K562 (cell line): Measurements from ENCODE around the gene CFAP410. TPM values are rescaled to one million over a fixed set of nuclear protein-coding genes. Genes with fewer than 3 reads are reported as not detected.

Source experiments
- CBX1 ChIP-seq: sonication (generic); IDR thresholded peaks from 2 replicates; pipeline ENCODE4 v1.6.1; 2016; ENCODE audit warnings: antibody characterized with exemption, low read depth, mild to moderate bottlenecking
- CHD1 ChIP-seq: fragments of 200-600 bp; sonication (generic); IDR thresholded peaks from one replicate; pipeline ENCODE4 v1.6.1; 2012; ENCODE audit warnings: mild to moderate bottlenecking, moderate library complexity, low read length, inconsistent platforms
- EP400 ChIP-seq: fragments of 450-650 bp; IDR thresholded peaks from 2 replicates; pipeline ENCODE4 v1.6.1; 2017; ENCODE audit warnings: antibody characterized with exemption, mild to moderate bottlenecking, moderate library complexity
- ESRRA ChIP-seq: fragments of 450-650 bp; IDR thresholded peaks from 2 replicates; pipeline ENCODE4 v1.6.1; 2014; ENCODE audit warnings: low read depth, mild to moderate bottlenecking, moderate library complexity, borderline replicate concordance
- FOXM1 ChIP-seq, 2 experiments: fragments of 450-650 bp in 1 of 2; sonication (generic) in 1 of 2; formaldehyde crosslinking in 1 of 2; IDR thresholded peaks; 2 replicates each; pipeline versions ENCODE4 v1.6.1 to v1.9.0; 2017 to 2022; ENCODE audit warnings: low read depth in 2 of 2, mild to moderate bottlenecking in 2 of 2, missing genetic modification reagents in 1 of 2, moderate library complexity in 1 of 2
- GABPA ChIP-seq: fragments of 200-800 bp; sonication (Bioruptor generic); conservative IDR thresholded peaks from 2 replicates; pipeline ENCODE4 v1.6.1; 2016; ENCODE audit warnings: low read depth, missing genetic modification characterization, missing compliant biosample characterization
- IFI16 ChIP-seq: fragments of 250-450 bp; sonication (Bioruptor Pico); IDR thresholded peaks from 2 replicates; pipeline ENCODE4 v2.1.2; 2022; ENCODE audit warnings: mild to moderate bottlenecking, inconsistent platforms
- MTF1 ChIP-seq: fragments of 250-450 bp; sonication (Bioruptor Pico); IDR thresholded peaks from 2 replicates; pipeline ENCODE4 v1.9.0; 2021; ENCODE audit warnings: moderate library complexity, mild to moderate bottlenecking, inconsistent platforms, borderline replicate concordance
- RBM39 ChIP-seq: fragments of 200-400 bp; formaldehyde crosslinking; optimal IDR thresholded peaks from 2 replicates; pipeline ENCODE3; 2018; ENCODE audit warnings: low read depth, low read length
- RHOXF2B ChIP-seq: fragments of 250-450 bp; sonication (Bioruptor Pico); conservative IDR thresholded peaks from 2 replicates; pipeline ENCODE4 v1.5.1; 2021
- RUNX1 ChIP-seq: sonication (generic); IDR thresholded peaks from 2 replicates; pipeline ENCODE4 v1.6.1; 2016; ENCODE audit warnings: antibody characterized with exemption, low read depth
- SMAD3 ChIP-seq: fragments of 450-650 bp; formaldehyde crosslinking; conservative IDR thresholded peaks from 2 replicates; pipeline ENCODE4 v1.4.0; 2020; ENCODE audit warnings: mild to moderate bottlenecking
- YY1 ChIP-seq, 3 experiments: IDR thresholded peaks; 2 replicates each; pipeline ENCODE4 v1.6.1; 2011; ENCODE audit warnings: low read length in 2 of 3, mild to moderate bottlenecking in 2 of 3, moderate library complexity in 2 of 3, borderline replicate concordance in 1 of 3, control low read depth in 1 of 3, low read depth in 1 of 3; ENCODE audit not compliant: insufficient read depth in 3 of 3, insufficient replicate concordance in 2 of 3, control insufficient read depth in 1 of 3, insufficient read length in 1 of 3; ENCODE audit errors: extremely low read depth in 1 of 3
- ZNF212 ChIP-seq: fragments of 450-650 bp; formaldehyde crosslinking; IDR thresholded peaks from 2 replicates; pipeline ENCODE4 v1.4.0; 2020; ENCODE audit warnings: mild to moderate bottlenecking
- ZNF232 ChIP-seq: sonication (generic); formaldehyde crosslinking; IDR thresholded peaks from 2 replicates; pipeline ENCODE4 v1.8.0; 2022; ENCODE audit warnings: mild to moderate bottlenecking, missing genetic modification reagents
- ZNF436 ChIP-seq: fragments of 250-450, 450-650 bp; sonication (Bioruptor Pico); formaldehyde crosslinking; IDR thresholded peaks from 2 replicates; pipeline ENCODE4 v1.7.0; 2020; ENCODE audit warnings: mild to moderate bottlenecking
- ZNF785 ChIP-seq: fragments of 250-450 bp; sonication (Bioruptor Pico); IDR thresholded peaks from 2 replicates; pipeline ENCODE4 v1.4.0; 2020; ENCODE audit warnings: mild to moderate bottlenecking
- polyA plus RNA-seq, 8 experiments: library from polyadenylated mRNA; depleted of rRNA in 4 of 8; stranded (reverse) in 5 of 8; unstranded in 3 of 8; fragments of >200 nt; fragmentation: Nextera tagmentation in 2 of 8; fragmentation: Illumina TruSeq in 1 of 8; extraction: Ambion mirVana in 2 of 8; extraction: Trizol in 1 of 8; gene quantifications; 2 replicates each; pipeline versions ENCODE4 v1.2.1 to v1.2.3, GENCODE V29; 2011 to 2014; ENCODE audit warnings: inconsistent platforms in 1 of 8, missing spikeins in 1 of 8
- total RNA-seq, 7 experiments: library from RNA; depleted of rRNA in 6 of 7; stranded (reverse); fragments of >200 nt in 6 of 7; fragmentation: Illumina TruSeq in 2 of 7; extraction: Trizol in 2 of 7; gene quantifications; 2 replicates each; pipeline versions ENCODE4 v1.2.1 to v1.2.3, GENCODE V29; 2011 to 2021; ENCODE audit warnings: low replicate concordance in 1 of 7
- TF ChIP-seq, protein P1 (sequence below), 2 experiments: IDR thresholded peaks; 2 replicates each; pipeline ENCODE4 v1.6.1; 2011; ENCODE audit warnings: borderline replicate concordance in 1 of 2, control low read depth in 1 of 2, low read depth in 1 of 2, low read length in 1 of 2, mild to moderate bottlenecking in 1 of 2, mixed read lengths in 1 of 2, moderate library complexity in 1 of 2; ENCODE audit not compliant: insufficient read depth in 1 of 2, insufficient read length in 1 of 2, poor library complexity in 1 of 2, severe bottlenecking in 1 of 2; ENCODE audit errors: extremely low read depth in 1 of 2
- TF ChIP-seq, protein P2 (sequence below): fragments of 250-450 bp; sonication (Bioruptor Pico); IDR thresholded peaks from 2 replicates; pipeline ENCODE4 v1.8.0; 2021; ENCODE audit warnings: borderline replicate concordance, mild to moderate bottlenecking, moderate library complexity; ENCODE audit not compliant: poor library complexity, severe bottlenecking
- TF ChIP-seq, protein P3 (sequence below): sonication (generic); formaldehyde crosslinking; IDR thresholded peaks from 2 replicates; pipeline ENCODE4 v1.8.0; 2022; ENCODE audit warnings: missing genetic modification reagents, mild to moderate bottlenecking, borderline replicate concordance
- TF ChIP-seq, protein P4 (sequence below): fragments of 450-650 bp; IDR thresholded peaks from 2 replicates; pipeline ENCODE4 v1.6.1; 2016; ENCODE audit warnings: borderline replicate concordance

CFAP410 gene
- total and polyA plus RNA-seq, 9 of the 15 experiments (the other 6 are each of a cell fraction or from before 2014, with no cell fraction given): 0.07 to 17.3 (median 2.3) TPM

DNA sequence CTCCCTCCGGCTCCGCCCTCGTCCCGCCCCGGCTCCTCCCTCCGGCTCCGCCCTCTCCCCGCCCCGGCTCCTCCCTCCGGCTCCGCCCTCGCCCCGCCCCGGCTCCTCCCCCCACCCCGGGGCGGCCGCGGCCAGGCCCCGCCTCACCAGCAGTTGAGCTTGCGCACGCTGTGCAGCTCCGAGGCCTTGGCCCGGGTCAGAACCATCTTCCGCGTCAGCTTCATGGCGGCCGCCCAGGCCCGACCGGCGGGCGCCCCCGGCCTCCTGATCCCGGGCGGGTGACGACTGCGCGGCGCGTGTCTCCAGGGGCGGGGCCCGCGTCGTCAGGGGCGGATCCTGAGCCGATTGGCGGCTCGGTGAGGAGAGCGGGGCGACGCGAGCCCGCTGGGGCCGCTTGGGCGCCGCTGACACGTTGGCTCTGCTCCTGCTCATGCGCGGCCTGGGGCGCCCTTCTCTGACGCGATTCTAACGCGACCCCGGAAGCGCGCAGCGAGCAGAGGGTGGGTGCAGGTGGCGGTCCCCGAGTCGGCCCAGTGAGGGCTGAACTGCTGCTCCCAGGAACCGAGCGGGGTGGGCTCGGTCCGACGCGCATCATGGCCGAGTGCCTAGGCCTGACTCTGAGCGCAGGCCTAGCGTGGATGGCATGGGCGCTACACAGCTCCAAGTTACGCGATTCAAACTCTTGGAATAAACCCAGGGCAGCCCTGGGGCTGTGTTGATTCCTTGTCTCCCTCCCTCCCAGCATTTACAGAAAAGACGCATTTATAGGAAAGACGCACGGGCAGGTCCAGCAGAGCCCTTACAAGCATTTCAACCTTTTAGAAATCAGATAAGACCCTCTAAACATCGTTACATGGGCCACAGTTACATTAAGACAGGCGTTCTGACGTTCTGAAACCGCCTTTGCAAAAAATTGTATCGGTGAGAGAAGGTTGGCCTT lies at the start of gene CFAP410 (continued):
- TF ChIP-seq FOXM1 (IDR thresholded peaks at IDR 0.05; ENCODE audit: low read depth) (no peak), FOXM1 (CRISPR knock-in tag; IDR thresholded peaks at IDR 0.05; ENCODE audit: low read depth) (0 out of 2 replicates have a peak, but pooled peaks have one; percentile 63), IFI16 (CRISPR knock-in tag) (no peak), GABPA (tag) (peak; percentile 71), ZNF212 (CRISPR knock-in tag) (0 out of 2 replicates have a peak, but pooled peaks have one; percentile 23), SMAD3 (0 out of 2 replicates have a peak, but pooled peaks have one; percentile 29), MTF1 (no peak), EP400 (peak; percentile 99), CBX1 (no peak; the same call in 1 of the 2 replicates), ZNF436 (CRISPR knock-in tag) (no peak), ZNF785 (CRISPR knock-in tag) (no peak), CHD1 (peak; percentile 95), YY1 (IDR thresholded peaks at IDR 0.05; ENCODE audit: borderline replicate concordance in 1 of 3, control insufficient read depth in 1 of 3, extremely low read depth in 1 of 3, insufficient read depth in 3 of 3, insufficient read length in 1 of 3, insufficient replicate concordance in 2 of 3, low read depth in 1 of 3, low read length in 2 of 3) (peak in 2 of 3 experiments; percentile 59 to 79), ESRRA (peak; percentile 62), ZNF232 (CRISPR knock-in tag) (no peak), RUNX1 (no peak), RHOXF2B (no peak), RBM39 (no peak)
- TF ChIP-seq, protein P1, sequence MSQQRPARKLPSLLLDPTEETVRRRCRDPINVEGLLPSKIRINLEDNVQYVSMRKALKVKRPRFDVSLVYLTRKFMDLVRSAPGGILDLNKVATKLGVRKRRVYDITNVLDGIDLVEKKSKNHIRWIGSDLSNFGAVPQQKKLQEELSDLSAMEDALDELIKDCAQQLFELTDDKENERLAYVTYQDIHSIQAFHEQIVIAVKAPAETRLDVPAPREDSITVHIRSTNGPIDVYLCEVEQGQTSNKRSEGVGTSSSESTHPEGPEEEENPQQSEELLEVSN (IDR thresholded peaks at IDR 0.05; ENCODE audit: borderline replicate concordance in 1 of 2, extremely low read depth in 1 of 2, insufficient read depth in 1 of 2, insufficient read length in 1 of 2, low read depth in 1 of 2, low read length in 1 of 2, poor library complexity in 1 of 2, severe bottlenecking in 1 of 2): peak in 1 of 2 experiments; percentile 46
- TF ChIP-seq, protein P2, sequence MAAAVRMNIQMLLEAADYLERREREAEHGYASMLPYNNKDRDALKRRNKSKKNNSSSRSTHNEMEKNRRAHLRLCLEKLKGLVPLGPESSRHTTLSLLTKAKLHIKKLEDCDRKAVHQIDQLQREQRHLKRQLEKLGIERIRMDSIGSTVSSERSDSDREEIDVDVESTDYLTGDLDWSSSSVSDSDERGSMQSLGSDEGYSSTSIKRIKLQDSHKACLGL: peak; percentile 87
- TF ChIP-seq, protein P3, sequence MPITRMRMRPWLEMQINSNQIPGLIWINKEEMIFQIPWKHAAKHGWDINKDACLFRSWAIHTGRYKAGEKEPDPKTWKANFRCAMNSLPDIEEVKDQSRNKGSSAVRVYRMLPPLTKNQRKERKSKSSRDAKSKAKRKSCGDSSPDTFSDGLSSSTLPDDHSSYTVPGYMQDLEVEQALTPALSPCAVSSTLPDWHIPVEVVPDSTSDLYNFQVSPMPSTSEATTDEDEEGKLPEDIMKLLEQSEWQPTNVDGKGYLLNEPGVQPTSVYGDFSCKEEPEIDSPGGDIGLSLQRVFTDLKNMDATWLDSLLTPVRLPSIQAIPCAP: peak; percentile 26; the same call in 1 of the 2 replicates
- TF ChIP-seq, protein P4, sequence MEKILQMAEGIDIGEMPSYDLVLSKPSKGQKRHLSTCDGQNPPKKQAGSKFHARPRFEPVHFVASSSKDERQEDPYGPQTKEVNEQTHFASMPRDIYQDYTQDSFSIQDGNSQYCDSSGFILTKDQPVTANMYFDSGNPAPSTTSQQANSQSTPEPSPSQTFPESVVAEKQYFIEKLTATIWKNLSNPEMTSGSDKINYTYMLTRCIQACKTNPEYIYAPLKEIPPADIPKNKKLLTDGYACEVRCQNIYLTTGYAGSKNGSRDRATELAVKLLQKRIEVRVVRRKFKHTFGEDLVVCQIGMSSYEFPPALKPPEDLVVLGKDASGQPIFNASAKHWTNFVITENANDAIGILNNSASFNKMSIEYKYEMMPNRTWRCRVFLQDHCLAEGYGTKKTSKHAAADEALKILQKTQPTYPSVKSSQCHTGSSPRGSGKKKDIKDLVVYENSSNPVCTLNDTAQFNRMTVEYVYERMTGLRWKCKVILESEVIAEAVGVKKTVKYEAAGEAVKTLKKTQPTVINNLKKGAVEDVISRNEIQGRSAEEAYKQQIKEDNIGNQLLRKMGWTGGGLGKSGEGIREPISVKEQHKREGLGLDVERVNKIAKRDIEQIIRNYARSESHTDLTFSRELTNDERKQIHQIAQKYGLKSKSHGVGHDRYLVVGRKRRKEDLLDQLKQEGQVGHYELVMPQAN: peak; percentile 99
